H1 (cell line): ENCODE measurements around the gene TMEM120B. TPM values are rescaled to one million over a fixed set of nuclear protein-coding genes. Genes with fewer than 3 reads are reported as not detected.

ENCODE experiments used
- CEBPB ChIP-seq: IDR thresholded peaks from 2 replicates; pipeline ENCODE4 v1.6.1; 2012; ENCODE audit warnings: low read depth, low read length
- CHD7 ChIP-seq: fragments of 300-600 bp; sonication (generic); IDR thresholded peaks from 2 replicates; pipeline ENCODE4 v1.7.1; 2012; ENCODE audit warnings: low read length, moderate library complexity, mild to moderate bottlenecking, inconsistent platforms; ENCODE audit not compliant: insufficient replicate concordance
- EGR1 ChIP-seq: IDR thresholded peaks from 2 replicates; pipeline ENCODE4 v1.6.1; 2011; ENCODE audit warnings: low read depth, low read length, borderline replicate concordance
- EZH2 ChIP-seq: fragments of 200-600 bp; sonication (generic); IDR thresholded peaks from 2 replicates; pipeline ENCODE4 v1.7.1; 2012; ENCODE audit warnings: low read depth, mild to moderate bottlenecking, moderate library complexity, low read length, inconsistent platforms; ENCODE audit not compliant: severe bottlenecking
- JUND ChIP-seq: IDR thresholded peaks from 2 replicates; pipeline ENCODE4 v1.6.1; 2011; ENCODE audit warnings: mild to moderate bottlenecking, improper control_type of control experiment, low read length
- RNF2 ChIP-seq: fragments of 200-900, 300-1000 bp; sonication (generic); IDR thresholded peaks from 2 replicates; pipeline ENCODE4 v1.7.1; 2016; ENCODE audit warnings: borderline replicate concordance, low read depth, mild to moderate bottlenecking, antibody characterized with exemption, low read length; ENCODE audit not compliant: poor library complexity, severe bottlenecking; ENCODE audit errors: missing control alignments
- SP1 ChIP-seq: IDR thresholded peaks from 2 replicates; pipeline ENCODE4 v1.6.1; 2011; ENCODE audit warnings: low read depth, low read length
- SP4 ChIP-seq: IDR thresholded peaks from 2 replicates; pipeline ENCODE4 v1.6.1; 2012; ENCODE audit warnings: low read length, inconsistent platforms
- SRF ChIP-seq: IDR thresholded peaks from 2 replicates; pipeline ENCODE4 v1.6.1; 2011; ENCODE audit warnings: mild to moderate bottlenecking, low read depth, low read length, moderate library complexity
- TAF1 ChIP-seq: IDR thresholded peaks from 2 replicates; pipeline ENCODE4 v1.6.1; 2011; ENCODE audit warnings: mild to moderate bottlenecking, low read depth, low read length
- polyA plus RNA-seq, 7 experiments: library from polyadenylated mRNA; depleted of rRNA in 3 of 7; stranded (reverse) in 5 of 7; unstranded in 2 of 7; fragments of >200 nt in 5 of 7; fragments of 200-250 nt in 2 of 7; gene quantifications; 1 replicate in 5 of 7; 2 replicates in 1 of 7; 4 replicates in 1 of 7; pipeline versions ENCODE4 v1.2.1 to v1.2.3, GENCODE V29; 2011 to 2013; ENCODE audit warnings: missing spikeins in 2 of 7, mixed read lengths in 2 of 7
- total RNA-seq: library from RNA; stranded (reverse); fragmentation: NEBNext Ultra II Directional; extraction: Animal tissue kit (Norgen Biotek cat#: 25700); gene quantifications from 2 replicates; pipeline ENCODE4 v1.2.1, GENCODE V29; 2021

TMEM120B gene
- total and polyA plus RNA-seq, 2 of the 8 experiments (the other 6 are each of a cell fraction or from before 2014, with no cell fraction given): 22.0 to 29.1 TPM

GRCh38 chr12:121801595-121802484, 89.3 kb downstream of the TMEM120B start (continued):
- TF ChIP-seq CHD7 (no peak), CEBPB (no peak), TAF1 (peak; percentile 78), SP1 (no peak), SRF (no peak), EZH2 (no peak), RNF2 (no peak), SP4 (no peak), JUND (no peak), EGR1 (no peak)
